ENCODE measurements around the gene ACSM6. TPM values are rescaled to one million over a fixed set of nuclear protein-coding genes. Genes with fewer than 3 reads are reported as not detected.

The ACSM6 gene, protein sequence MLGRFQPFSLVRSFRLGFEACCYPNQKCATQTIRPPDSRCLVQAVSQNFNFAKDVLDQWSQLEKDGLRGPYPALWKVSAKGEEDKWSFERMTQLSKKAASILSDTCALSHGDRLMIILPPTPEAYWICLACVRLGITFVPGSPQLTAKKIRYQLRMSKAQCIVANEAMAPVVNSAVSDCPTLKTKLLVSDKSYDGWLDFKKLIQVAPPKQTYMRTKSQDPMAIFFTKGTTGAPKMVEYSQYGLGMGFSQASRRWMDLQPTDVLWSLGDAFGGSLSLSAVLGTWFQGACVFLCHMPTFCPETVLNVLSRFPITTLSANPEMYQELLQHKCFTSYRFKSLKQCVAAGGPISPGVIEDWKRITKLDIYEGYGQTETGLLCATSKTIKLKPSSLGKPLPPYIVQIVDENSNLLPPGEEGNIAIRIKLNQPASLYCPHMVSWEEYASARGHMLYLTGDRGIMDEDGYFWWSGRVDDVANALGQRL
- total RNA-seq (2021): not detected in 2 replicates
- not detected for Bru-seq, nascent RNA
- BruChase-seq, experiment 1, labeled RNA remaining after a 2-hour chase: not detected
- not detected for BruChase-seq, experiment 2, labeled RNA remaining after a 6-hour chase
- long read RNA-seq: 0 reads

DNA sequence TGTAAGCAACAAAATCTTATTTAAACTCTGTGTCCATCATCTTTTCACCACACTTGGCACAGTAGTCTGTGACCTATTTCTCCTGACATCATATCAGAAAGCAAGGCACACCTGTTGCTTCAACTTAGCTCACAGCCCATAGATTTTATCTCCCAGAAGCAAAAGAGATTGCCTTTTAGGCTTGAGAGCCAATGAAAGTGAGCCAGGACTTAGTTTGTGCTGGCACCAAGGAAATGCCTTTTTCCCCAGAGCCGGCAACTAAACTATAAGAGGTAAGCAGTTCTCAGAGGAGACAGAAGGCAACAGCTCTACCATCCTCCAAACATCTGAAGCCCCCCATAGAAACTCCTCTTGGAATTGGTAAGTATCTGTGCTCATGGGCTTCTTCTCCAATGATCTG is at the start of gene ACSM6:
Gene ACSM6 (plus strand): TSS at position 295 of the 400 bp plus-strand sequence. CDS start 248 bp downstream, outside the sequence.
- H3K27ac ChIP-seq (ENCODE audit: low read depth, low read length, poor library complexity, severe bottlenecking): no peak within 1 kb of the TSS
- H3K27me3 ChIP-seq (replicated peaks; ENCODE audit: insufficient read depth, low read depth, low read length, poor library complexity): peaks cover 6% of the 10 kb centered on the region
- POLR2A ChIA-PET (ENCODE audit: low non-redundant PET): no interaction called here
- no peaks in the 10 kb centered on the region for H3K4me1 ChIP-seq (ENCODE audit: insufficient read depth, low read length, poor library complexity, severe bottlenecking)
- TF ChIP-seq, protein P1, sequence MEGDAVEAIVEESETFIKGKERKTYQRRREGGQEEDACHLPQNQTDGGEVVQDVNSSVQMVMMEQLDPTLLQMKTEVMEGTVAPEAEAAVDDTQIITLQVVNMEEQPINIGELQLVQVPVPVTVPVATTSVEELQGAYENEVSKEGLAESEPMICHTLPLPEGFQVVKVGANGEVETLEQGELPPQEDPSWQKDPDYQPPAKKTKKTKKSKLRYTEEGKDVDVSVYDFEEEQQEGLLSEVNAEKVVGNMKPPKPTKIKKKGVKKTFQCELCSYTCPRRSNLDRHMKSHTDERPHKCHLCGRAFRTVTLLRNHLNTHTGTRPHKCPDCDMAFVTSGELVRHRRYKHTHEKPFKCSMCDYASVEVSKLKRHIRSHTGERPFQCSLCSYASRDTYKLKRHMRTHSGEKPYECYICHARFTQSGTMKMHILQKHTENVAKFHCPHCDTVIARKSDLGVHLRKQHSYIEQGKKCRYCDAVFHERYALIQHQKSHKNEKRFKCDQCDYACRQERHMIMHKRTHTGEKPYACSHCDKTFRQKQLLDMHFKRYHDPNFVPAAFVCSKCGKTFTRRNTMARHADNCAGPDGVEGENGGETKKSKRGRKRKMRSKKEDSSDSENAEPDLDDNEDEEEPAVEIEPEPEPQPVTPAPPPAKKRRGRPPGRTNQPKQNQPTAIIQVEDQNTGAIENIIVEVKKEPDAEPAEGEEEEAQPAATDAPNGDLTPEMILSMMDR (conservative IDR thresholded peaks at IDR 0.05; ENCODE audit: low read depth, low read length): no peak
- no peak for TF ChIP-seq EZH2 (IDR thresholded peaks at IDR 0.05; ENCODE audit: borderline replicate concordance, low read depth, low read length, poor library complexity, severe bottlenecking)
- intact Hi-C loops (cut with micrococcal nuclease; ENCODE audit: unreplicated experiment): no loop called here
- no peaks in the 10 kb centered on the region for H3K36me3 ChIP-seq (ENCODE audit: insufficient read depth, low read length, poor library complexity, severe bottlenecking)
- DNase-seq (ENCODE audit: low spot score): no peak
- H3K9me3 ChIP-seq (ENCODE audit: low read depth, low read length, poor library complexity, severe bottlenecking): no peaks in the 10 kb centered on the region
- no TSS peak for BruUV-seq (replicated peaks)
- H3K4me3 ChIP-seq (ENCODE audit: low read depth, low read length, poor library complexity, severe bottlenecking): no peak within 1 kb of the TSS
- CTCF ChIA-PET: no interaction called here

DNA sequence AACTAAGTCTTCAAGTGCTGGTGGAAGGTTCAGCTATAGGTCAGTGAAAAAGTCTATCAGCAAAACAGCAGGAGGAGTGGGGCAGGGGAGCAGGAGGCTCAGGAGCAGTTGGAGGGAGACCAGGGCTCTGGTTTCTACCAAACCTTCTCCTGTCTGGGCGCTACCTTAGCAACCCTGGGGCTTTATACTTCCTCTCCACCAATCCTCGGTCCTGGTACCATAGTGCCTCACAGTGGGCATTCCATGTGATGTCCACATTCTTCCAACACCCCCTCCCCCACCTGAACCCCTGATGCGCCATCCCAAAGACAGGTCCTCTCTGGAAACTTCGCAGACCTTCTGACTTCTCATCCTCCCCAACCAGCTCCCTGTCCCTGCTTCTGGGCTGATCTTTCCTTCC is 25.3 kb upstream of the ACSM6 start:
- H3K27me3 ChIP-seq (replicated peaks; ENCODE audit: insufficient read depth, low read depth, low read length, poor library complexity): no peaks in the 10 kb centered on the region
- DNase-seq (ENCODE audit: low spot score): no peak
- BruUV-seq (replicated peaks): no TSS peak
- intact Hi-C loops (cut with micrococcal nuclease; ENCODE audit: unreplicated experiment): no loop called here
- no peaks in the 10 kb centered on the region for H3K4me1 ChIP-seq (ENCODE audit: insufficient read depth, low read length, poor library complexity, severe bottlenecking)
- H3K27ac ChIP-seq (ENCODE audit: low read depth, low read length, poor library complexity, severe bottlenecking): no peak overlapping the region
- CTCF ChIA-PET: no interaction called here
- POLR2A ChIA-PET (ENCODE audit: low non-redundant PET): no interaction called here
- H3K4me3 ChIP-seq (ENCODE audit: low read depth, low read length, poor library complexity, severe bottlenecking): no peak overlapping the region
- no peaks in the 10 kb centered on the region for H3K9me3 ChIP-seq (ENCODE audit: low read depth, low read length, poor library complexity, severe bottlenecking)
- TF ChIP-seq, protein P1 (conservative IDR thresholded peaks at IDR 0.05; ENCODE audit: low read depth, low read length): no peak
- no peak for TF ChIP-seq EZH2 (IDR thresholded peaks at IDR 0.05; ENCODE audit: borderline replicate concordance, low read depth, low read length, poor library complexity, severe bottlenecking)
- H3K36me3 ChIP-seq (ENCODE audit: insufficient read depth, low read length, poor library complexity, severe bottlenecking): no peaks in the 10 kb centered on the region

DNA sequence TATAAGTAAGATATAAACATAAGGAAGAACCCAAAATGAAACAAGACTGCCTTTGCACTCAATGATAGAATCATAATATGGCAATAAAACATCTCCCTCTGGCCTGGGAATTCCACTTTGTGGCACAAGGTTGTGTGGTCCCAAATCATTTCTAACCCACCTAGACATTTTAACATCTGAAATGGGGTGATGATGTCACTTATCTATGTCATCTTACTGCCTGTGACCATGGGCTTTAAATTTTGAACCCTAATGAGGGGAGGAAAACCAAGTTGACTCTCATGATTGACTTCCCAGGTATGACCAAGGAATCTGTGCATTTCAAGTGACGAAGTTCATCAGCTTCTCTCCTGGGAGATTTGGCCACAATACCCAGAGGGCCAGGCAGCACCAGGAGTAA is 24.5 kb upstream of the ACSM6 start:
- Histone ChIP-seq H3K9me3 (ENCODE audit: low read depth, low read length, poor library complexity, severe bottlenecking) (no peaks in the 10 kb centered on the region), H3K4me3 (ENCODE audit: low read depth, low read length, poor library complexity, severe bottlenecking) (no peak overlapping the region), H3K27me3 (replicated peaks; ENCODE audit: insufficient read depth, low read depth, low read length, poor library complexity) (no peaks in the 10 kb centered on the region), H3K27ac (ENCODE audit: low read depth, low read length, poor library complexity, severe bottlenecking) (no peak overlapping the region), H3K4me1 (ENCODE audit: insufficient read depth, low read length, poor library complexity, severe bottlenecking) (no peaks in the 10 kb centered on the region), H3K36me3 (ENCODE audit: insufficient read depth, low read length, poor library complexity, severe bottlenecking) (no peaks in the 10 kb centered on the region)
- DNase-seq (ENCODE audit: low spot score): no peak
- intact Hi-C loops (cut with micrococcal nuclease; ENCODE audit: unreplicated experiment): no loop called here
- TF ChIP-seq, protein P1 (conservative IDR thresholded peaks at IDR 0.05; ENCODE audit: low read depth, low read length): no peak
- no peak for TF ChIP-seq EZH2 (IDR thresholded peaks at IDR 0.05; ENCODE audit: borderline replicate concordance, low read depth, low read length, poor library complexity, severe bottlenecking)
- no TSS peak for BruUV-seq (replicated peaks)
- CTCF ChIA-PET: no interaction called here
- POLR2A ChIA-PET (ENCODE audit: low non-redundant PET): no interaction called here

All from A673 (cell line).